MM.1S (cell line): ENCODE results near the gene PEDS1.

ENCODE experiments used
- DNase-seq: peaks from one replicate; pipeline ENCODE4 v3.0.0-alpha.2; 2015
- H2AFZ ChIP-seq: fragments of 300-600 bp; sonication (generic); 2 replicates; pipeline ENCODE4 v1.6.0; 2016; ENCODE audit warnings: antibody characterized with exemption, low read length
- H3F3A ChIP-seq: fragments of 300-600 bp; sonication (generic); 2 replicates; pipeline ENCODE4 v1.6.1; 2016; ENCODE audit warnings: mild to moderate bottlenecking, antibody characterized with exemption, low read length, moderate library complexity, mixed read lengths; ENCODE audit not compliant: insufficient read depth
- H3K27ac ChIP-seq: fragments of 300-600 bp; sonication (generic); 2 replicates; pipeline ENCODE4 v1.5.1; 2016; ENCODE audit warnings: mild to moderate bottlenecking, low read length
- H3K27me3 ChIP-seq: fragments of 300-600 bp; sonication (generic); replicated peaks from 2 replicates; pipeline ENCODE4 v1.6.0; 2016; ENCODE audit warnings: low read length; ENCODE audit not compliant: insufficient read depth
- H3K36me3 ChIP-seq: fragments of 300-600 bp; sonication (generic); replicated peaks from 2 replicates; pipeline ENCODE4 v1.6.1; 2016; ENCODE audit warnings: mild to moderate bottlenecking, low read length, mixed read lengths; ENCODE audit not compliant: insufficient read depth
- H3K4me1 ChIP-seq: fragments of 300-600 bp; sonication (generic); 2 replicates; pipeline ENCODE4 v1.6.1; 2016; ENCODE audit warnings: low read length, mixed read lengths
- H3K4me2 ChIP-seq: fragments of 300-600 bp; sonication (generic); 2 replicates; pipeline ENCODE4 v1.6.0; 2016; ENCODE audit warnings: low read depth, low read length
- H3K4me3 ChIP-seq: fragments of 300-600 bp; sonication (generic); 2 replicates; pipeline ENCODE4 v1.5.1; 2016; ENCODE audit warnings: low read length, mixed read lengths
- H3K79me2 ChIP-seq: fragments of 300-600 bp; sonication (generic); 2 replicates; pipeline ENCODE4 v1.6.1; 2016; ENCODE audit warnings: mixed run types, low read length, mixed read lengths
- H3K9ac ChIP-seq: fragments of 300-600 bp; sonication (generic); 2 replicates; pipeline ENCODE4 v1.6.1; 2016; ENCODE audit warnings: low read length, mixed read lengths
- H3K9me2 ChIP-seq: fragments of 300-600 bp; sonication (generic); replicated peaks from 2 replicates; pipeline ENCODE4 v1.6.1; 2016; ENCODE audit warnings: mild to moderate bottlenecking, low read length, mixed read lengths; ENCODE audit not compliant: insufficient read depth
- H3K9me3 ChIP-seq: fragments of 300-600 bp; sonication (generic); replicated peaks from 2 replicates; pipeline ENCODE4 v1.6.1; 2016; ENCODE audit warnings: mild to moderate bottlenecking, low read length, mixed read lengths; ENCODE audit not compliant: insufficient read depth
- H4K20me1 ChIP-seq: fragments of 300-600 bp; sonication (generic); 2 replicates; pipeline ENCODE4 v1.6.1; 2016; ENCODE audit warnings: mild to moderate bottlenecking, low read length, moderate library complexity, mixed read lengths; ENCODE audit not compliant: insufficient read depth
- EZH2 ChIP-seq: fragments of 300-600 bp; sonication (generic); optimal IDR thresholded peaks from 2 replicates; pipeline ENCODE3; 2017; ENCODE audit warnings: low read depth, mild to moderate bottlenecking, antibody characterized with exemption, low read length, mixed read lengths
- EZH2phosphoT487 ChIP-seq: fragments of 300-600 bp; sonication (generic); IDR thresholded peaks from 2 replicates; pipeline ENCODE4 v1.6.1; 2018; ENCODE audit warnings: antibody characterized with exemption, low read length
- TF ChIP-seq, protein P1 (sequence below): fragments of 300-600 bp; sonication (generic); IDR thresholded peaks from 2 replicates; pipeline ENCODE4 v1.5.1; 2016; ENCODE audit warnings: antibody characterized with exemption, low read length, mixed read lengths

The PEDS1 gene

DNA sequence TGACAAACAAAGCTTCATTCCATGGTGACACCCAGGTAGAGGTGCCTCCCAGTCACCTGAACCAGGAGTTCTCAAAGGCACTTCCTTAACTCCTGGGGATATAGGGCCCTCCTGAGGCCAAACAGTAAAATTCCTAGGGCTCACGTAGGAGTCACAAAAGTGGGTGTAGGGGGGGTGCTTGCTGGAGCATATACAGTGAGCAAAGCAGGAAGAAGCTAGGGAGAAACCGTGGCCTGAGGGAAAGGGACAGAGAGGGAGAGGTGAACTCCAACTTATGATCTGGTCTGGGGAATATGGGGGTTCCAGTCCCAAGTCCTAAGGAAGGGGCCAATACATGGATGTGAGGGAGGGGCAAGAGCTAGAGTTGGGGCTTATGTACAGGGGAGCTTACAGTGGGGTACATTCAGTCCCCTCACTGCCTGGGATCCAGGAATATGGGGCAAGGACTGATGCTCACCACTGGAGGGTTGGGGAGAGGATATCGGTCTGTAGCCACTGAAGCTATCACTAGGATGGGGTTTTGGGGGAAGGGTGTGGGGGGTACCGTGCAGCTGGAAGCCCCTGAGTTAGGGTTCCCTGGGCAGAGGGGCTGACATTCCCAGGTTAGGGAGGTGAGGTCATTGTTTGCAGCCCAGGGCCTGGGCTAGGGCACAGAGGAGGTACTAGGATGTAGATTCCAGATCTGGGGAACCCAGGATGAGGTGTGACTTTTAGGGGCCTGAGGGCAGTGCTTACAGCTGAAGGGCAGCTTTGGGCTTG is 950 bp downstream of the PEDS1 start:
- Histone ChIP-seq H3K27me3 (0 out of 2 replicates have a peak, but pooled peaks cover 2% of the 10 kb centered on the region), H4K20me1 (no peaks in the 10 kb centered on the region), H3K36me3 (no peaks in the 10 kb centered on the region), H3K27ac (no peak overlapping the region), H3K4me1 (peaks cover 6% of the 10 kb centered on the region; the same call in 1 of the 2 replicates), H3K9me2 (no peaks in the 10 kb centered on the region), H2AFZ (peak overlapping the region; percentile 68), H3K79me2 (peaks cover 36% of the 10 kb centered on the region), H3K4me3 (peak overlapping the region; percentile 96), H3K4me2 (peak overlapping the region; percentile 87), H3K9ac (peak overlapping the region; percentile 78), H3F3A (no peaks in the 10 kb centered on the region), H3K9me3 (no peaks in the 10 kb centered on the region)
- DNase-seq = no peak
- TF ChIP-seq EZH2phosphoT487 = no peak
- TF ChIP-seq EZH2 = no peak
- TF ChIP-seq, protein P1, sequence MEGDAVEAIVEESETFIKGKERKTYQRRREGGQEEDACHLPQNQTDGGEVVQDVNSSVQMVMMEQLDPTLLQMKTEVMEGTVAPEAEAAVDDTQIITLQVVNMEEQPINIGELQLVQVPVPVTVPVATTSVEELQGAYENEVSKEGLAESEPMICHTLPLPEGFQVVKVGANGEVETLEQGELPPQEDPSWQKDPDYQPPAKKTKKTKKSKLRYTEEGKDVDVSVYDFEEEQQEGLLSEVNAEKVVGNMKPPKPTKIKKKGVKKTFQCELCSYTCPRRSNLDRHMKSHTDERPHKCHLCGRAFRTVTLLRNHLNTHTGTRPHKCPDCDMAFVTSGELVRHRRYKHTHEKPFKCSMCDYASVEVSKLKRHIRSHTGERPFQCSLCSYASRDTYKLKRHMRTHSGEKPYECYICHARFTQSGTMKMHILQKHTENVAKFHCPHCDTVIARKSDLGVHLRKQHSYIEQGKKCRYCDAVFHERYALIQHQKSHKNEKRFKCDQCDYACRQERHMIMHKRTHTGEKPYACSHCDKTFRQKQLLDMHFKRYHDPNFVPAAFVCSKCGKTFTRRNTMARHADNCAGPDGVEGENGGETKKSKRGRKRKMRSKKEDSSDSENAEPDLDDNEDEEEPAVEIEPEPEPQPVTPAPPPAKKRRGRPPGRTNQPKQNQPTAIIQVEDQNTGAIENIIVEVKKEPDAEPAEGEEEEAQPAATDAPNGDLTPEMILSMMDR = no peak

GRCh38 chr20:50151034-50151743 is 2.3 kb downstream of the PEDS1 start:
- Histone ChIP-seq H3K9ac (no peak overlapping the region), H3K27ac (no peak overlapping the region), H3K36me3 (no peaks in the 10 kb centered on the region), H3K4me3 (no peak overlapping the region), H3K9me2 (no peaks in the 10 kb centered on the region), H3K4me1 (peaks cover 6% of the 10 kb centered on the region; the same call in 1 of the 2 replicates), H4K20me1 (no peaks in the 10 kb centered on the region), H3K9me3 (no peaks in the 10 kb centered on the region), H3K4me2 (no peak overlapping the region), H3F3A (no peaks in the 10 kb centered on the region), H2AFZ (no peak overlapping the region), H3K79me2 (peaks cover 44% of the 10 kb centered on the region), H3K27me3 (0 out of 2 replicates have a peak, but pooled peaks cover 2% of the 10 kb centered on the region)
- no peak for DNase-seq
- TF ChIP-seq EZH2 (no peak), EZH2phosphoT487 (no peak)
- TF ChIP-seq, protein P1 = no peak

DNA sequence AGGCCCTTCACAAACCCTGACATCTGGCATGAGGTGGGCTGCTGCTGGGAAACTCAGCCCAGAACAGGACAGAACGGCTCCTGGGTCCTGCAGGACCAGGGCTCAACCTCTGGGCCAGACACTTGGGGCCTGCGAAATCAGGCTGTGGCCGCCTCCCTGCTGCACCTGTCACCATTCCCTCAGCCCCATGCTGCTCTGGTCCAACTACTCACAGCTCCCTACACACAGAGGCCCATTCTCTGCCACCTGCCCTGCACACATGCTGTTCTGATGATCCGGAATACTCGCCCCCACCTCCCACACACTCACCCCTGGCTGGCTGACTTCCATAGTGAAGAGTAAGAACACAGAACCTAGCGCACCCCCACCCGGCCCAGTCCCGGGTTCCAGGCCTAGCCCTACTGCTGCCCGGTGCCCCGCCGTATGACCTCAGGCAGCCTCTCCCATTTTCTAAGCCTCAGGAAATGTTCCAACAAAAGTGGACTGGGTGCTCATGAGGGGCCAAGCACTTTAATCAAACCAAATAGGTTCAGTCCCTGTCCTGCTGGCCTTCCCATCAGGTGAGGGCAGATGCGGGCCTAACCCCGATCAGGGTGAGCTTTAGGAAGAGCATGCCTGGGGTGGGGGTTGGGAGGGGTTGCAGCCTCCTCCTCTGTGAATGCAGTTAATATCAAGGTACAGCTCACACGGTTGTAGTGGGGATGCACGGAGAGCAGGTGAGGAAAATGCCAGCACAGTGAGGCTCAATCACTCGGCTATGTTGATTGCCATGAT is 3.9 kb downstream of the PEDS1 start:
- no peaks in the 10 kb centered on the region for H3K27me3 ChIP-seq
- H2AFZ ChIP-seq = no peak overlapping the region
- TF ChIP-seq EZH2 = no peak
- TF ChIP-seq, protein P1 = no peak
- TF ChIP-seq EZH2phosphoT487 = no peak
- no peaks in the 10 kb centered on the region for H3K36me3 ChIP-seq
- H3K4me2 ChIP-seq = no peak overlapping the region
- peaks cover 44% of the 10 kb centered on the region for H3K79me2 ChIP-seq
- H3K9me2 ChIP-seq = no peaks in the 10 kb centered on the region
- H3F3A ChIP-seq = no peaks in the 10 kb centered on the region
- peaks cover 6% of the 10 kb centered on the region; the same call in 1 of the 2 replicates for H3K4me1 ChIP-seq
- H4K20me1 ChIP-seq = no peaks in the 10 kb centered on the region
- H3K9ac ChIP-seq = no peak overlapping the region
- no peak overlapping the region for H3K27ac ChIP-seq
- DNase-seq = no peak
- H3K4me3 ChIP-seq = no peak overlapping the region
- no peaks in the 10 kb centered on the region for H3K9me3 ChIP-seq
